Measurements from ENCODE around the gene SLC22A5.

The SLC22A5 gene

GRCh38 chr5:132344775-132345514, 24.6 kb upstream of the SLC22A5 start:
- no peaks in the 10 kb centered on the region for H3K4me1 ChIP-seq
- TF ChIP-seq CTCF (IDR thresholded peaks at IDR 0.05; ENCODE audit: low read depth, low read length): no peak

GRCh38 chr5:132353486-132353995, 16.0 kb upstream of the SLC22A5 start:
- H3K9me3 ChIP-seq: no peaks in the 10 kb centered on the region
- no peak for TF ChIP-seq CTCF (IDR thresholded peaks at IDR 0.05; ENCODE audit: low read depth, low read length)
- no peaks in the 10 kb centered on the region for H3K36me3 ChIP-seq
- no peak for DNase-seq
- H3K4me1 ChIP-seq: no peaks in the 10 kb centered on the region
- H3K27me3 ChIP-seq: no peaks in the 10 kb centered on the region
- no peak overlapping the region for H3K4me3 ChIP-seq (ENCODE audit: low read depth, low read length)

More at GRCh38 chr5:132344775-132345514, 24.6 kb upstream of the SLC22A5 start:
- no peaks in the 10 kb centered on the region for H3K9me3 ChIP-seq
- H3K4me3 ChIP-seq (ENCODE audit: low read depth, low read length): no peak overlapping the region
- no peak for DNase-seq
- H3K36me3 ChIP-seq: no peaks in the 10 kb centered on the region
- H3K27me3 ChIP-seq: no peaks in the 10 kb centered on the region

GRCh38 chr5:132354381-132355139, 14.9 kb upstream of the SLC22A5 start:
- Histone ChIP-seq H3K9me3 (no peaks in the 10 kb centered on the region), H3K36me3 (no peaks in the 10 kb centered on the region), H3K27me3 (no peaks in the 10 kb centered on the region), H3K4me3 (ENCODE audit: low read depth, low read length) (no peak overlapping the region), H3K4me1 (no peaks in the 10 kb centered on the region)
- no peak for DNase-seq
- TF ChIP-seq CTCF (IDR thresholded peaks at IDR 0.05; ENCODE audit: low read depth, low read length): no peak

- Histone ChIP-seq H3K36me3 (no peaks in the 10 kb centered on the region), H3K27me3 (no peaks in the 10 kb centered on the region), H3K4me3 (ENCODE audit: low read depth, low read length) (no peak overlapping the region), H3K9me3 (no peaks in the 10 kb centered on the region), H3K4me1 (no peaks in the 10 kb centered on the region)
- no peak for DNase-seq
- no peak for TF ChIP-seq CTCF (IDR thresholded peaks at IDR 0.05; ENCODE audit: low read depth, low read length)
These were observed 14.3 kb upstream of the SLC22A5 start for GRCh38 chr5:132355140-132355765.

GRCh38 chr5:132358775-132359174, 10.7 kb upstream of the SLC22A5 start:
- Histone ChIP-seq H3K4me1 (no peaks in the 10 kb centered on the region), H3K36me3 (no peaks in the 10 kb centered on the region), H3K4me3 (ENCODE audit: low read depth, low read length) (no peak overlapping the region), H3K27me3 (no peaks in the 10 kb centered on the region), H3K9me3 (no peaks in the 10 kb centered on the region)
- DNase-seq: no peak
- TF ChIP-seq CTCF (IDR thresholded peaks at IDR 0.05; ENCODE audit: low read depth, low read length): no peak
